A549 (cell line): ENCODE results near the gene TBC1D14. TPM values are rescaled to one million over a fixed set of nuclear protein-coding genes. Genes with fewer than 3 reads are reported as not detected.
"Not testable (repeated sequence)": the region's sequence is repeated elsewhere in the genome, so short reads cannot be mapped to it uniquely, and the experiment has no call there.

ENCODE experiments used
- ATAC-seq, 2 experiments: fragments of 200-7000 bp in 1 of 2; fragments of >200 bp in 1 of 2; cut with Nextera tagmentation in 1 of 2; cut with Tn5 transposase in 1 of 2; 3 replicates each; pipeline versions ENCODE4 v1.8.0 to v1.9.1; 2018 to 2020; ENCODE audit warnings: mild to moderate bottlenecking in 1 of 2, moderate library complexity in 1 of 2
- CTCF ChIA-PET: fragments of 300-600 bp; sonication (Branson Sonifier 250); formaldehyde crosslinking; extraction: SDS; loops from one replicate; lab custom pipeline; 2021; ENCODE audit warnings: antibody characterized with exemption, inconsistent platforms; lab: Yijun Ruan, JAX
- POLR2A ChIA-PET: fragments of 350-600 bp; formaldehyde crosslinking; extraction: SDS; loops from one replicate; lab custom pipeline; 2021; ENCODE audit warnings: antibody characterized with exemption, inconsistent platforms; lab: Yijun Ruan, JAX
- DNase-seq, 2 experiments: peaks; one replicate each; pipeline versions ENCODE4 v3.0.0 to v3.0.0-alpha.2; 2011 to 2016; ENCODE audit warnings: low read depth in 1 of 2, low spot score in 1 of 2
- FAIRE-seq: peaks from 2 replicates; lab custom pipeline; 2011; peaks lifted over from hg19 to GRCh38; lab: Jason Lieb, UNC
- H3K27ac ChIP-seq, 2 experiments: fragments of >200 bp; sonication (Bioruptor Twin); formaldehyde crosslinking; 3 replicates each; pipeline ENCODE4 v1.5.1; 2016 to 2017
- H3K4me1 ChIP-seq: fragments of >200 bp; sonication (Bioruptor Twin); formaldehyde crosslinking; 3 replicates; pipeline ENCODE4 v1.6.1; 2016
- H3K4me2 ChIP-seq: fragments of >200 bp; sonication (Bioruptor Twin); formaldehyde crosslinking; 3 replicates; pipeline ENCODE4 v1.6.1; 2016
- H3K4me3 ChIP-seq: fragments of >200 bp; sonication (Bioruptor Twin); formaldehyde crosslinking; 3 replicates; pipeline ENCODE4 v1.5.1; 2016
- H3K9me3 ChIP-seq: fragments of >200 bp; sonication (Bioruptor Twin); formaldehyde crosslinking; 3 replicates; pipeline ENCODE4 v1.6.1; 2016
- CEBPB ChIP-seq, 2 experiments: fragments of >200 bp in 1 of 2; sonication (Bioruptor Twin) in 1 of 2; formaldehyde crosslinking in 1 of 2; IDR thresholded peaks; 2 replicates each; pipeline ENCODE4 v1.6.1; 2012 to 2016
- E2F6 ChIP-seq: IDR thresholded peaks from 2 replicates; pipeline ENCODE4 v1.6.1; 2012; ENCODE audit warnings: low read depth, borderline replicate concordance
- ELK1 ChIP-seq: fragments of 150-350 bp; IDR thresholded peaks from 2 replicates; pipeline ENCODE4 v1.6.1; 2014; ENCODE audit warnings: low read depth, mild to moderate bottlenecking, low read length
- ESRRA ChIP-seq: fragments of 150-350 bp; IDR thresholded peaks from 2 replicates; pipeline ENCODE4 v1.6.1; 2014; ENCODE audit warnings: mild to moderate bottlenecking, low read length, borderline replicate concordance
- GATA3 ChIP-seq: IDR thresholded peaks from 2 replicates; pipeline ENCODE4 v1.6.1; 2012; ENCODE audit warnings: borderline replicate concordance
- HEYL ChIP-seq: fragments of 250-450 bp; sonication (Bioruptor Pico); IDR thresholded peaks from 2 replicates; pipeline ENCODE4 v1.8.0; 2021; ENCODE audit warnings: mild to moderate bottlenecking, moderate library complexity
- KDM1A ChIP-seq: fragments of 200-600 bp; sonication (generic); IDR thresholded peaks from 2 replicates; pipeline ENCODE4 v1.6.1; 2016; ENCODE audit warnings: low read depth, mild to moderate bottlenecking
- MAFK ChIP-seq: fragments of 450-650 bp; IDR thresholded peaks from 2 replicates; pipeline ENCODE4 v1.6.1; 2014; ENCODE audit not compliant: partially characterized antibody
- MAZ ChIP-seq: fragments of 150-350 bp; IDR thresholded peaks from 2 replicates; pipeline ENCODE4 v1.6.1; 2014; ENCODE audit warnings: antibody characterized with exemption, low read depth, low read length, borderline replicate concordance
- NR3C1 ChIP-seq: fragments of >200 bp; sonication (Bioruptor Twin); formaldehyde crosslinking; IDR thresholded peaks from 3 replicates; pipeline ENCODE4 v1.6.1; 2017
- PHF8 ChIP-seq: fragments of 200-600 bp; sonication (generic); IDR thresholded peaks from 2 replicates; pipeline ENCODE4 v1.6.1; 2016; ENCODE audit warnings: low read depth, mild to moderate bottlenecking, antibody characterized with exemption, moderate library complexity, borderline replicate concordance
- RARB ChIP-seq: fragments of 250-450 bp; sonication (Bioruptor Pico); IDR thresholded peaks from 2 replicates; pipeline ENCODE4 v1.8.0; 2021; ENCODE audit warnings: mild to moderate bottlenecking, moderate library complexity
- RFX5 ChIP-seq: fragments of 450-650 bp; IDR thresholded peaks from 2 replicates; pipeline ENCODE4 v1.7.1; 2014; ENCODE audit warnings: antibody characterized with exemption, mild to moderate bottlenecking, moderate library complexity
- SMC3 ChIP-seq: fragments of >200 bp; sonication (Bioruptor Twin); formaldehyde crosslinking; IDR thresholded peaks from 3 replicates; pipeline ENCODE4 v1.6.1; 2018; ENCODE audit warnings: inconsistent platforms
- USF2 ChIP-seq: fragments of 450-650 bp; IDR thresholded peaks from 2 replicates; pipeline ENCODE4 v1.6.1; 2014; ENCODE audit warnings: antibody characterized with exemption
- WGBS: methylation state at CpG from one replicate; pipeline ENCODE4 v1.1.6; 2017; ENCODE audit errors: missing lambda C conversion rate; 5-methylcytosine and 5-hydroxymethylcytosine counted together
- polyA plus RNA-seq, 4 experiments: library from polyadenylated mRNA; depleted of rRNA in 3 of 4; stranded (reverse); fragments of >200 nt; fragmentation: RNase III in 1 of 4; extraction: RNeasy Plus Mini Kit Qiagen cat#74134 plus additional on column Dnase treatment in 1 of 4; gene quantifications; 2 replicates in 3 of 4; 3 replicates in 1 of 4; pipeline ENCODE4 v1.2.3, GENCODE V29; 2011 to 2017
- TF ChIP-seq, protein P1 (sequence below): IDR thresholded peaks from 2 replicates; pipeline ENCODE4 v1.6.1; 2012

Gene TBC1D14
- polyA plus RNA-seq, 2 of the 4 experiments (the other 2 are of a cell fraction) = 30.2 to 39.0 TPM

DNA sequence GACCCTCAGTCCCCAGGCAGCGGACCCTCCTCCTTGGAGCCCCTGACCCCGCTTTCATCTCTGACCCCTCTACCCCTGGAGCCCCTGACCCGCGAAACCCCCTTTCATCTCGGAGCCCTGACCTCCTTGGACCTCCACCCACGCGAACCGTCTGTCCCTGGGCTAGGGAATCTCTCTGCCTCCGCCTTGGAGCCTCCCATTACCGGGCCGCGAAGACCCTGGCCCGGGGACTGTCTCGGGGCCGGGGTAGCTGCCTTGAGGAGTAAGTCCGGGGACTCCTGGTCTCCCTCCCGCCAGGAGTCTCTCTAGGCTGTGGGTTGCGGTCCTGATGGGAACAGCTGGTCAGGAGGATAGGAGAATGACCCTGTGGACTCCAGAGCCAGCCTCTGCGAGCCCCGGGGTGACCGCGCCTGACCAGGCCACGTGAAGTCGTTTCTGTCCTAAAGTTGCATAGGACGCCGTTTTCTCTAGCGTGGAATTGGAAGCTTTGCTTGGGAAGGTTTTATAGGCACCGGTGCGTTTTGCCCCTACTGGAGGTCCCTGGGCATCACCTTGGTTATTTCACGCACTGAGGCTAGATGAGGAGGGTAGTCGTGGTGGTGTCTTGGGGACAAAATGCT, 824 bp downstream of the TBC1D14 start:
- peak overlapping the region; percentile 95 for H3K4me3 ChIP-seq
- H3K4me2 ChIP-seq = peak overlapping the region; percentile 96
- no peaks in the 10 kb centered on the region for H3K9me3 ChIP-seq
- FAIRE-seq (no peak), ATAC-seq (peak; percentile 31 to 57; a peak in 4 of 6 replicates), DNase-seq (peak; percentile 48 to 62)
- peak overlapping the region; percentile 98 to 99 for H3K27ac ChIP-seq
- peaks cover 27% of the 10 kb centered on the region for H3K4me1 ChIP-seq
- CTCF ChIA-PET = interaction anchor here (0.6 to 2.9 kb wide), 10 partner anchors 12 to 190 kb away, joined by 3 to 10 read pairs (median 4); no protein-coding TSS in a partner anchor
- 7% methylated on average over 9 of the region's 31 CpGs for WGBS
- TF ChIP-seq SMC3 = no peak
- TF ChIP-seq NR3C1 = no peak
- TF ChIP-seq, protein P1, sequence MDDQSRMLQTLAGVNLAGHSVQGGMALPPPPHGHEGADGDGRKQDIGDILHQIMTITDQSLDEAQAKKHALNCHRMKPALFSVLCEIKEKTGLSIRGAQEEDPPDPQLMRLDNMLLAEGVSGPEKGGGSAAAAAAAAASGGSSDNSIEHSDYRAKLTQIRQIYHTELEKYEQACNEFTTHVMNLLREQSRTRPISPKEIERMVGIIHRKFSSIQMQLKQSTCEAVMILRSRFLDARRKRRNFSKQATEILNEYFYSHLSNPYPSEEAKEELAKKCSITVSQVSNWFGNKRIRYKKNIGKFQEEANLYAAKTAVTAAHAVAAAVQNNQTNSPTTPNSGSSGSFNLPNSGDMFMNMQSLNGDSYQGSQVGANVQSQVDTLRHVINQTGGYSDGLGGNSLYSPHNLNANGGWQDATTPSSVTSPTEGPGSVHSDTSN = no peak
- no peak for TF ChIP-seq KDM1A
- peak; percentile 28; the same call in 1 of the 2 replicates for TF ChIP-seq E2F6
- no peak for TF ChIP-seq GATA3
- POLR2A ChIA-PET = interaction anchor here (1.0 kb wide), 1 partner anchor 17 kb away, joined by 3 read pairs; no protein-coding TSS in a partner anchor

DNA sequence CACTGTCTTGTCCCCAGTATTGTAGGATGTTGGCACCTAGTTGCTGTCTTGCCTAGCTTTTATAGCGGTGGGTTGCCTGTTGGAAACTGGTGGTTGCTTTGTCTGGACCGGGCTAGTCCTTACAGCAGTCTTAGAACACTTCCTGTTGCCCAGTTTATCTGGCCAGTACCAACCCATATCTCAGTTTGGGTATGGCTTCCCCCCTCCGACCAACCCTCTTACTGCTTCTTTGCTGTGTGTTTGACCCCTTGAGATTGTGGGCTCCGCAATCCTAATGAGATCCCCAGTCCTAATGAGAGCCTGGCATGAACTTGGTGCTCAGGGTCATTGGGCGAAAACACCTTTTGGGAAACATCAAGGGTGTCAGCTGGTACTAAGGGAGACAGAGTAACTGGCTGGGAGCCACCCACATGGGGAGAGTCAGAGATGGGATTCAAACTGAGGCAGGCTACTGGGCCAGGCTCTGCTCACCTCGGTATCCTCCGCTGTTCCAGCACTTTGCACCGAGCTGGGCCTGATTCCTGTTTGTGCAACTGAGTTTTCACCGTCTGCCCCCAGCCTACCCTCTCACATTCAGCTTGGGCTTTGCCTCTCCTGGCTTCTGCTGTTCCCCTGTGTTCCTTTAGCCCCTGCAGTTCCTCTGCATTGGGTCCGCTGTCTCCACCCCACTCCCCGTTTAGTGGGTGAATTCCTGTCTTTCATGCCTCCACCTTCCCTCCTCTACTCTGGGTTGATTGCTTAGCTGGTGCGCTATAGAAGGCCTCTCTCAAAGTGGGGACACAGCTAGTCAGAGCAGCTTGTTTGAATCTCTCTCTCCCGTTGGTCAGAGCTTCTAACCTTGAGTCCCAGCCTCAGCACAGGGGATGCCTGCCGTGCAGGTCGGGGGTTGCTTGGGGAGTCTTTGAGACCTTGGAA, 1.6 kb downstream of the TBC1D14 start:
- 85% methylated on average over 15 of the region's 15 CpGs for WGBS
- no peak for ATAC-seq
- no peak for TF ChIP-seq ESRRA
- TF ChIP-seq RARB (CRISPR knock-in tag) = no peak
- TF ChIP-seq MAZ = no peak
- TF ChIP-seq MAFK = no peak
- no peak for TF ChIP-seq E2F6
- TF ChIP-seq CEBPB (IDR thresholded peaks at IDR 0.05) = no peak
- TF ChIP-seq HEYL = no peak
- TF ChIP-seq ELK1 = no peak
- TF ChIP-seq RFX5 = no peak
- TF ChIP-seq PHF8 = no peak
- no peak for TF ChIP-seq USF2
- Histone ChIP-seq H3K4me3 (peak overlapping the region; percentile 95), H3K27ac (peak overlapping the region; percentile 98 to 99), H3K9me3 (no peaks in the 10 kb centered on the region), H3K4me2 (peak overlapping the region; percentile 96), H3K4me1 (peaks cover 34% of the 10 kb centered on the region)
- ChIA-PET POLR2A (interaction anchor here (1.0 kb wide), 1 partner anchor 18 kb away, joined by 3 read pairs; no protein-coding TSS in a partner anchor), CTCF (interaction anchor here (0.6 to 2.9 kb wide), 12 partner anchors 11 to 191 kb away, joined by 3 to 10 read pairs (median 4); partner anchors contain the start of gene TADA2B)
- DNase-seq = no peak
- no peak for FAIRE-seq

DNA sequence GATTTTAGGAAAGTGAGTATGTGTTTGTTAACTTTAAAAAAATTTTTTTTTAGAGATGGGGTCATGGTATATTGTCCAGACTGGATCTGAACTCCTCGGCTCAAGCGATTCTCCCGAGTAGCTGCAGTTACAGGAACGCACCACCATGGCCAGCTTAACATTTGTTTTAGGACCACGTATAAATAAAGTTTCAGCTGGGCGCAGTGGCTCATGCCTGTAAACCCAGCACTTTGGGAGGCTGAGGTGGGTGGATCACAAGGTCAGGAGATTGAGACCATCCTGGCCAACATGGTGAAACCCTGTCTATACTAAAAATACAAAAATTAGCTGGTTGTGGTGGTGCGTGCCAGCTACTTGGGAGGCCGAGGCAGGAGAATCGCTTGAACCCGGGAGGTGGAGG, 2.3 kb downstream of the TBC1D14 start:
- ChIA-PET CTCF (interaction anchor here (1.1 to 2.5 kb wide), 6 partner anchors 10 to 192 kb away, joined by 5 to 8 read pairs (median 5); partner anchors contain the start of gene TADA2B), POLR2A (interaction anchor here (0.5 kb wide), 1 partner anchor 98 kb away, joined by 3 read pairs; no protein-coding TSS in a partner anchor)
- H3K9me3 ChIP-seq, H3K27ac ChIP-seq, ATAC-seq, DNase-seq, FAIRE-seq, H3K4me3 ChIP-seq: not testable (repeated sequence)
- Histone ChIP-seq H3K4me2 (peak overlapping the region; percentile 96; the same call in 1 of the 3 replicates), H3K4me1 (peaks cover 41% of the 10 kb centered on the region)
- 83% methylated on average over 10 of the region's 10 CpGs for WGBS
